Inferior parietal cortex (tissue), 1 donor: Measurements from ENCODE around the gene TWNK.

Experiments
- DNase-seq: peaks from one replicate; pipeline ENCODE4 v3.0.0-alpha.2; 2016; ENCODE audit errors: extremely low spot score

TWNK gene

GRCh38 chr10:101011517-101012423, 24.4 kb downstream of the TWNK start:
- DNase-seq, result no peak

- DNase-seq, result peak; percentile 96
Observed at GRCh38 chr10:101012525-101013364, 25.4 kb downstream of the TWNK start.

- no peak for DNase-seq
Observed at GRCh38 chr10:101013365-101013825, 26.1 kb downstream of the TWNK start.

- peak; percentile 82 for DNase-seq
Observed at GRCh38 chr10:101014230-101014884, 27.0 kb downstream of the TWNK start.

- peak; percentile 36 for DNase-seq
Observed at GRCh38 chr10:101014966-101015581, 27.7 kb downstream of the TWNK start.

- DNase-seq, result no peak
Observed at GRCh38 chr10:101015582-101015973, 28.2 kb downstream of the TWNK start.

- DNase-seq, result no peak
Observed at GRCh38 chr10:101016814-101017213, 29.5 kb downstream of the TWNK start.

GRCh38 chr10:101018118-101018599, 30.8 kb downstream of the TWNK start:
- DNase-seq, result no peak

GRCh38 chr10:101018600-101019439, 31.5 kb downstream of the TWNK start:
- DNase-seq, result peak; percentile 82

- DNase-seq, result no peak
Observed at GRCh38 chr10:101019440-101019703, 32.0 kb downstream of the TWNK start.

GRCh38 chr10:101020427-101021075, 33.2 kb downstream of the TWNK start:
- no peak for DNase-seq

- no peak for DNase-seq
Observed at GRCh38 chr10:101021239-101021638, 33.9 kb downstream of the TWNK start.

- no peak for DNase-seq
Observed at GRCh38 chr10:101021692-101022251, 34.4 kb downstream of the TWNK start.

- DNase-seq, result no peak
Observed at GRCh38 chr10:101022967-101023705, 35.8 kb downstream of the TWNK start.

- no peak for DNase-seq
Observed at GRCh38 chr10:101027106-101027720, 39.9 kb downstream of the TWNK start.

- DNase-seq, result no peak
Observed at GRCh38 chr10:101028446-101029337, 41.3 kb downstream of the TWNK start.

- no peak for DNase-seq
Observed at GRCh38 chr10:101029520-101030295, 42.4 kb downstream of the TWNK start.
